Natural killer cell (primary cell): ENCODE measurements around the gene ECHDC1. TPM values are rescaled to one million over a fixed set of nuclear protein-coding genes. Genes with fewer than 3 reads are reported as not detected.

ENCODE experiments used
- ATAC-seq, 3 donors: fragments of 150-1000 bp in 2 of 3; fragments of 200-7000 bp in 1 of 3; cut with Tn5 transposase; 1 replicate in 1 of 3; 2 replicates in 2 of 3; pipeline ENCODE4 v1.10.0; 2021; ENCODE audit warnings: mild to moderate bottlenecking in 2 of 3, moderate library complexity in 2 of 3
- DNase-seq, 2 donors: peaks; one replicate each; pipeline versions ENCODE4 v3.0.0 to v3.0.0-alpha.2; 2013 to 2021; ENCODE audit warnings: mixed read lengths in 1 of 2
- H3K27ac ChIP-seq: one replicate; pipeline ENCODE4 v1.5.1; 2013; ENCODE audit warnings: mild to moderate bottlenecking, low read length
- H3K27me3 ChIP-seq: one replicate; pipeline ENCODE4 v1.6.1; 2013; ENCODE audit warnings: low read length; ENCODE audit not compliant: control insufficient read depth, insufficient read depth
- H3K36me3 ChIP-seq: one replicate; pipeline ENCODE4 v1.6.1; 2013; ENCODE audit warnings: low read length; ENCODE audit not compliant: control insufficient read depth, insufficient read depth
- H3K4me1 ChIP-seq: one replicate; pipeline ENCODE4 v1.6.1; 2013; ENCODE audit warnings: low read length; ENCODE audit not compliant: control insufficient read depth, insufficient read depth
- H3K4me3 ChIP-seq: one replicate; pipeline ENCODE4 v1.5.1; 2013; ENCODE audit warnings: low read length
- H3K9me3 ChIP-seq: one replicate; pipeline ENCODE4 v1.6.1; 2013; ENCODE audit warnings: low read length; ENCODE audit not compliant: control insufficient read depth, insufficient read depth
- H3K27ac Mint-ChIP-seq, 2 donors: one replicate each; pipeline ENCODE4 v1.8.0; 2022; ENCODE audit warnings: mild to moderate bottlenecking in 2 of 2, mixed read lengths in 2 of 2, moderate library complexity in 1 of 2
- H3K27me3 Mint-ChIP-seq, 2 donors: one replicate each; pipeline ENCODE4 v1.8.0; 2022; ENCODE audit warnings: low read depth in 2 of 2, mixed read lengths in 2 of 2
- H3K36me3 Mint-ChIP-seq: one replicate; pipeline ENCODE4 v1.8.0; 2022; ENCODE audit warnings: mixed read lengths
- H3K4me1 Mint-ChIP-seq, 2 donors: one replicate each; pipeline ENCODE4 v1.8.0; 2022; ENCODE audit warnings: mixed read lengths in 2 of 2
- H3K4me3 Mint-ChIP-seq: one replicate; pipeline ENCODE4 v1.8.0; 2022; ENCODE audit warnings: mild to moderate bottlenecking, moderate library complexity, mixed read lengths
- H3K9me3 Mint-ChIP-seq, 2 donors: one replicate each; pipeline ENCODE4 v1.8.0; 2022; ENCODE audit warnings: mixed read lengths in 2 of 2
- WGBS: methylation state at CpG from one replicate; pipeline ENCODE4 v1.1.7; 2013; ENCODE audit warnings: missing lambda C conversion rate; ENCODE audit not compliant: insufficient coverage; 5-methylcytosine and 5-hydroxymethylcytosine counted together
- intact Hi-C: fragments of 100-400 bp; cut with micrococcal nuclease; formaldehyde crosslinking; loops from one replicate; pipeline ENCODE4 v1.14.2; 2022
- total RNA-seq, 4 donors: library from RNA; stranded (reverse); fragments of 120-200 nt in 1 of 4; gene quantifications; one replicate each; pipeline versions ENCODE4 v1.2.3 to v1.2.4, GENCODE V29; 2013 to 2022
- TF ChIP-seq, protein P1 (sequence below): fragments of 200-600 bp; IDR thresholded peaks from one replicate; pipeline ENCODE4 v1.8.0; 2022; ENCODE audit warnings: antibody characterized with exemption

Gene ECHDC1
- total RNA-seq, 3 donors from 2014 or later (not counting 1 experiment from before 2014, with no cell fraction given): 18.7 to 35.1 (median 21.4) TPM

DNA sequence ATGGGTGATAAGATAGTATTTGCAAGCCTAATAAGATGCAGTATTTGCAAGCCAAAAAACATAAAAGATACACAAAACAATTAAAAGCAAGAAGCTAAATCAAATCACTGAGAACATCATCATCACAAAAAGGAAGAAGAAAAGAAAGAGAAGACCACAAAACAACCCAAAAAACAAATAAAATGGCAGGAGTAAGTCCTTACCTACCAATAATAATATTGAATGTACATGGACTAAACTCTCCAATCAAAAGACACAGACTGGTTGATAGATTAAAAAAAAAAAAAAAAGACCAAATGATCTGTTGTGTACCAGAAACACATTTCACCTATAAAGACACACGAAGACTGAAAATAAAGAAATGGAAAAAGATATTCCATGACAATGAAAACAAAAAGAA, 37.7 kb downstream of the ECHDC1 start:
- intact Hi-C loops: loop anchor here (10.0 kb wide), 1 partner anchor 239 kb away; no protein-coding TSS in a partner anchor
- Histone ChIP-seq H3K4me3 (no peak overlapping the region), H3K36me3 (peaks cover 7% of the 10 kb centered on the region), H3K27me3 (no peaks in the 10 kb centered on the region), H3K9me3 (no peaks in the 10 kb centered on the region), H3K4me1 (no peaks in the 10 kb centered on the region), H3K27ac (no peak overlapping the region)
- Mint-ChIP-seq H3K27ac (no peak overlapping the region), H3K4me1 (peaks cover 47 to 49% of the 10 kb centered on the region in 2 donors), H3K4me3 (no peak overlapping the region), H3K36me3 (peaks cover 18% of the 10 kb centered on the region), H3K9me3 (peaks cover 0 to 2% of the 10 kb centered on the region in 2 donors), H3K27me3 (no peaks in the 10 kb centered on the region)
- TF ChIP-seq, protein P1, sequence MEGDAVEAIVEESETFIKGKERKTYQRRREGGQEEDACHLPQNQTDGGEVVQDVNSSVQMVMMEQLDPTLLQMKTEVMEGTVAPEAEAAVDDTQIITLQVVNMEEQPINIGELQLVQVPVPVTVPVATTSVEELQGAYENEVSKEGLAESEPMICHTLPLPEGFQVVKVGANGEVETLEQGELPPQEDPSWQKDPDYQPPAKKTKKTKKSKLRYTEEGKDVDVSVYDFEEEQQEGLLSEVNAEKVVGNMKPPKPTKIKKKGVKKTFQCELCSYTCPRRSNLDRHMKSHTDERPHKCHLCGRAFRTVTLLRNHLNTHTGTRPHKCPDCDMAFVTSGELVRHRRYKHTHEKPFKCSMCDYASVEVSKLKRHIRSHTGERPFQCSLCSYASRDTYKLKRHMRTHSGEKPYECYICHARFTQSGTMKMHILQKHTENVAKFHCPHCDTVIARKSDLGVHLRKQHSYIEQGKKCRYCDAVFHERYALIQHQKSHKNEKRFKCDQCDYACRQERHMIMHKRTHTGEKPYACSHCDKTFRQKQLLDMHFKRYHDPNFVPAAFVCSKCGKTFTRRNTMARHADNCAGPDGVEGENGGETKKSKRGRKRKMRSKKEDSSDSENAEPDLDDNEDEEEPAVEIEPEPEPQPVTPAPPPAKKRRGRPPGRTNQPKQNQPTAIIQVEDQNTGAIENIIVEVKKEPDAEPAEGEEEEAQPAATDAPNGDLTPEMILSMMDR: no peak
- no peak for DNase-seq
- no peak for ATAC-seq
- WGBS: no CpG with 5 or more reads among the region's 1 CpG

GRCh38 chr6:127303917-127304316, 39.5 kb downstream of the ECHDC1 start:
- no peaks in the 10 kb centered on the region for H3K27me3 Mint-ChIP-seq
- no peak overlapping the region for H3K4me3 Mint-ChIP-seq
- Histone ChIP-seq H3K27me3 (no peaks in the 10 kb centered on the region), H3K9me3 (no peaks in the 10 kb centered on the region), H3K36me3 (peaks cover 6% of the 10 kb centered on the region), H3K4me3 (no peak overlapping the region), H3K4me1 (no peaks in the 10 kb centered on the region), H3K27ac (no peak overlapping the region)
- no peak for ATAC-seq
- H3K4me1 Mint-ChIP-seq: peaks cover 36 to 39% of the 10 kb centered on the region in 2 donors
- intact Hi-C loops: loop anchor here (2.0 to 10.0 kb wide), 2 partner anchors 117 to 241 kb away; no protein-coding TSS in a partner anchor
- H3K36me3 Mint-ChIP-seq: peaks cover 9% of the 10 kb centered on the region
- no peak for DNase-seq
- TF ChIP-seq, protein P1: no peak
- H3K9me3 Mint-ChIP-seq: peaks cover 0 to 2% of the 10 kb centered on the region in 2 donors
- 97% methylated on average over 3 of the region's 3 CpGs for WGBS
- H3K27ac Mint-ChIP-seq: no peak overlapping the region

GRCh38 chr6:127302728-127303660, 40.4 kb downstream of the ECHDC1 start:
- H3K9me3 Mint-ChIP-seq: no peaks in the 10 kb centered on the region
- DNase-seq: peak in 1 of 2 donors; percentile 72
- H3K27me3 ChIP-seq: no peaks in the 10 kb centered on the region
- H3K4me1 Mint-ChIP-seq: peaks cover 29 to 31% of the 10 kb centered on the region in 2 donors
- no peaks in the 10 kb centered on the region for H3K36me3 Mint-ChIP-seq
- no peaks in the 10 kb centered on the region for H3K4me1 ChIP-seq
- H3K27me3 Mint-ChIP-seq: no peaks in the 10 kb centered on the region
- H3K36me3 ChIP-seq: peaks cover 6% of the 10 kb centered on the region
- H3K4me3 Mint-ChIP-seq: no peak overlapping the region
- WGBS: 44% methylated on average over 4 of the region's 6 CpGs
- ATAC-seq: peak; percentile 81 to 95 (median 82)
- TF ChIP-seq, protein P1: peak; percentile 81
- intact Hi-C loops: loop anchor here (2.0 to 10.0 kb wide), 2 partner anchors 118 to 242 kb away; no protein-coding TSS in a partner anchor
- no peaks in the 10 kb centered on the region for H3K9me3 ChIP-seq
- no peak overlapping the region for H3K27ac ChIP-seq
- no peak overlapping the region for H3K4me3 ChIP-seq
- H3K27ac Mint-ChIP-seq: no peak overlapping the region
